Myocyte (in vitro differentiated cells): ENCODE data around the gene SCGN. TPM values are rescaled to one million over a fixed set of nuclear protein-coding genes. Genes with fewer than 3 reads are reported as not detected.
A peak's percentile ranks its signal among the peaks of the same experiment; 100 is the strongest.

Source experiments
- DNase-seq: peaks from one replicate; pipeline ENCODE4 v3.0.0-alpha.2; 2012; ENCODE audit warnings: low read depth
- total RNA-seq: library from RNA; depleted of rRNA; stranded (reverse); fragments of >200 nt; gene quantifications from 2 replicates; pipeline ENCODE4 v1.2.3, GENCODE V29; 2014

SCGN gene
- total RNA-seq, 1 donor from 2014 or later = 0.08 TPM

- DNase-seq = no peak
Observed at GRCh38 chr6:25640446-25640845, 11.6 kb upstream of the SCGN start.

DNA sequence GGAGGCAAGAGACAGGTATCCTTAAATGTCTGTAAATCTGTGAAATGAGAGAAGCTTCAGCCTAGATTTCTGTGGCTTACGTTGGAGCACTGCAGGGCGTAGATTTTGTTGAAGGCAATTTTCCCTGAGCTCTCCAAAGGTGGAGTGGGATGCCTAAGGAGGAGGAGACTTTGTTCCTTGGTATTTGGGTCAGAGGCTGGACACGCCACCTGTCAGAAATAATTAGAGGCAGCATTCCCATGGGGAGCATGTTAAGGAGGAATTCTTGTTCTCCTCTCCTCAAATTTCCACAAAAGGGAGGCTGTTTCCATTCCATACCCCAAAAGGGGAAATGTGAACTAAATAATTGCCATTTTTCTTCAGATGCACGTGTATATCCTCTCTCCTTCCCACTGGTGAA is 11.1 kb upstream of the SCGN start:
- DNase-seq = no peak

DNA sequence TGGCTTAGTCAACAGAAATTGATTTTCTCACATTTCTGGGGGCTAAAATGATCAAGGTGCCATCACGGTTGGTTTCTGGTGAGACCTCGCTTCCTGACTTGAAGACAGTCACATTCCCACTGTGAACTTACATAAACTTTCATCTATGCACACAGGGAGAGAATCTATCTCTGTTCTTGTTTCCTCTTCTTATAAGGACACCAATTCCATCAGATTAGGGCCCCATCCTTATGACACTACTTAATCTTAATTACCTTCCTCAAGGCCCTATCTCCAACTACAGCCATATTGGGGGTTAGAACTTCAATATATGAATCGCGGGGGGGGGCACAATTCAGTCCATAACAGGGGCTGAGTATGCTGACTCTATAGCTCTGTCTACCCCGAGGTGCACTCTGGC is 10.6 kb upstream of the SCGN start:
- no peak for DNase-seq

- DNase-seq = no peak
Observed at GRCh38 chr6:25641940-25642666, 9.9 kb upstream of the SCGN start.

GRCh38 chr6:25642667-25643328 is 9.2 kb upstream of the SCGN start:
- no peak for DNase-seq

- no peak for DNase-seq
Observed at GRCh38 chr6:25645916-25646315, 6.1 kb upstream of the SCGN start.

DNA sequence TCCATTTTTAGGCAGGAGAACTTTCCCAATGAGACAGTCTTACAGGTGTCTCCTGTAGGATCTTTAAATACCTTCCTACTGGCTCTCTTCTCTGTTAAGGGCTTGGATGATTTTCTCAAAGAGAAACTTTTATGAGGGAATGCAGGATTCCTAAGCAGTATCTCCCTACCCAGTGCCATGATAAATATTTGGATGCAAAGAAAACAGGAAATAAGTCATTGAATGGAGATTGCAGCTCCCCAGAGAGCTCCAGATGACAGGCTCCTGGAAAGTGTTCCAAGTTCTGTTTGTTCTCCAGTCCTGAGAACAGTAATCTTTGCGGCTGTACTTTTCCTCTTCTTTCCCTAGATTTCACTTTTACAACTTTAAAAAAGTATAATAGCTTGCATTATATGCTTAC is 2.4 kb upstream of the SCGN start:
- no peak for DNase-seq

- no peak for DNase-seq
Observed at GRCh38 chr6:25655723-25656122, 3.7 kb downstream of the SCGN start.

DNA sequence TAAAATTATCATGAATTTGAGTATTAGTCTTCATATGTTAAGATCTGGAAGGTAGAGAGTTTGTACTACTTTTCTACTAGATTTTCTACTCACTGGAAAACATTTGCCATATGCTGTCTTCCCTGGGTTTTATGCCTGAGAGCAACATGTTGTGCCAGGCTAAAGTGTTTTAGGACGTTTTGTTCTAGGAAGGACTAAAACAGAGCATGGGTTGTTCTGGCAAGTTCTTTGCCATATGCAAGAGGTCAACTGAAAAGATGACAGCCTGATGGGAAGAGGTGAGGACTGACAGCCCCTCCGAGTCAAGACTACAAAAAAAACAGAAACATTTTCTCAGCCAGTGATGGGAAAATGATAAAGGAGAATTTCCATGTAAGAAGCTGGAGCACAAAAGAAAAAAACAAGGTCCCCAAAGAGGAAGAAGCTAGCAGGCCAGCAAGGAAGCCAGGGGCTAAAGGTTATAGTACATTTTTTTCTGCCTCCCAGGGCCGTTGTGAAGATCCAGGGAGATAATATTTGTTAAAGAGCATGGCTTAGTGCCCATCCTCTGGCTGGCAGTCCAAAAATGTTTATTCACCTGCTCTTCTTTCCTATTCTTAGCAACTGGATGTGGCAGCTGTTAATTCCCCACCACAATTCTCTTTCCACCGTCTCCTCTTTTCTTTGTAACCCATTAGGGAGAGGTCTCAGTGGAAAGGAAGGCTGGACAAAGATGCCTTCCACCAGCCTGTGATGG is 7.8 kb downstream of the SCGN start:
- DNase-seq = peak; percentile 84

- peak; percentile 83 for DNase-seq
Observed at GRCh38 chr6:25660512-25660911, 8.5 kb downstream of the SCGN start.

- DNase-seq = no peak
Observed at GRCh38 chr6:25661129-25661779, 9.2 kb downstream of the SCGN start.

DNA sequence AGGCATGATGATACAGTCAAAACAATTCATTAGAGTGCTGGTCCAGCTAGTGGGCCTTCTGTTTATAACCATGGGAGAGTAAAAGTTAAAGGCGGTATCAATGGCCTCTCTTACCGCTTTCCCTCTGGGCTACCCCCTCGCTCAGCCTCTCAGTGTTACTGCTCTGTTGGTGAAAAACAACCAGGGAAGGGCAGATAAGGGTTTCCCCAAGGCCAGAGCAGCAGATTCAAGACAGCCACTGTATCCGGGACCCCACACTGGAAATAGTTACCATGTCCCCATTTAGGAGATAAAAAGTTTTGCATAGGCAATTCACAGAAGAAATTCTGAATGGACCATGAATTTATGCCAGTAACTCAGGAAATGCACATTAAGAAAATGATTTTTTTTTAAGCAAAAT is 13.4 kb downstream of the SCGN start:
- no peak for DNase-seq

DNA sequence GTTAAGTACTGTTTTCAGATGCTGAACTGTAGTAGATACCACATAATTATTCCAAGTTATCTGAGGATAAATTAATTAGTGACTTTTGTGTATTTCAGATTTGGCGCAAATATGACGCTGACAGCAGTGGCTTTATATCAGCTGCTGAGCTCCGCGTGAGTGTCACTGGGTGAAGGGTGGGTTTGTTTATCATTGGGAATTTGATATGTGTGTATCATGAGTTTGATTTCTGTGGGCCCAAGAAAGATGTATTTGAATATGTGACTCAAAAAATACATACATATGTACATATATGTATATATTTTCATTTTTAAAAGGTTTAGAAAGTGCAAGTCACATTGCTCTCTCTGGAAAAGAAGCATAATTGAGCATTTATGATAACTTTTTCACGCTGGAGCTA is 17.4 kb downstream of the SCGN start:
- no peak for DNase-seq

DNA sequence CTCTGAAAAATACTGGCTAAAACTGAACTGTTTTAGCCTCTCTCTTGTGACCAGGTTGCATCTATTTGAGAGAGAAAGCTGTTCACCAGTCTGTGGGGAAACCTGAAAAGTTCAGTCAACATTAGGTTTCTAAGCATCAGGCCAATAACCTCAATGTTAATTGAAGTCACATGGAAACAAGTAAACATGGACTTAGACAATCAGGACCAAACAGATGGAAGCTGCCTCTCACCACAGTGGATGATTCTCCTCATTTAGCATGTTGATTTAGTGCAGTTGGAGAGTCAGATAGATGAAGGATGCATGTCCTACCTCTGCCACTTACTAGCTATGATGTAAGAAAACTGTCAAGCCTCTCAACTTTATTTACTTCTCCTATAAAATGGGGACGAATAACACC is 18.2 kb downstream of the SCGN start:
- no peak for DNase-seq

GRCh38 chr6:25670793-25671513 is 18.9 kb downstream of the SCGN start:
- DNase-seq = peak; percentile 6

DNA sequence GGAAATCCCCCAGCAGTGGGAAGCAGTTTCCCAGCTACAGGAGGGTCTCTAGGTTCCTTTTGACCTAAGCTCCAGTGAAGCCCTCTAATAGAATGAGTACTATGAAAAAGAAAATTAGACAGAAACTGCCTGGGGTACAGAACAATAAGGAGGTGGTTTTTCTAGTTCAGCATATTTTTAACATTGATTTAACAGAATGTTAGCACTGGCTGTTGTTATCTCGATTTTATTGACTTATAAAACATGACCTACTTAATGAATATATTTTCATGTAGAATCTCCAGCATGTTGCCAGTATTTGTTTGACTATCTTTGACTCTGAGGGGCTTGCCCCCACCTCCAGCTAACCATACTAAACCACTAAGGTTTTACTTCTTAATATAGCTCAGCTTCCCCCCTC is 19.6 kb downstream of the SCGN start:
- DNase-seq = no peak

- DNase-seq = no peak
Observed at GRCh38 chr6:25675167-25675566, 23.2 kb downstream of the SCGN start.

DNA sequence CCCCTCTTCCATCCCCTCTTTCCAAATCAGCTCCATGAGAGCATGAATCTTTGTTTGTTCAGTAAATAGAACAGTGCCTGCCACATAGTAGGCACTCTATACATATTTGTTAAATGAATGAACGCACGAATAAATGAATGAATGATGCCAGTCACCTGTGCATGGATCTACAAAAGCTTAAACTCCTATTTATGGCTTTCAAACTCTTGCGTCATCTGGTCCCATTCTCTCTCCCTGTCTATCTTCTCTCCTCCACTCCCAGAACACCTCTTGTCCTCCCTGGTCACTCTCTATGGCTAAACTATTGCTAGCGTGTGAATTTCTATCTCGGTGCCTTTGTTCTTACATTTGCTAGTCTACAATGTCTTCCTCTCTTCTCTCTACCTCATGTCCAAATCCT is 24.8 kb downstream of the SCGN start:
- no peak for DNase-seq

- no peak for DNase-seq
Observed at GRCh38 chr6:25681848-25682247, 29.8 kb downstream of the SCGN start.

- DNase-seq = no peak
Observed at GRCh38 chr6:25682324-25682723, 30.3 kb downstream of the SCGN start.

DNA sequence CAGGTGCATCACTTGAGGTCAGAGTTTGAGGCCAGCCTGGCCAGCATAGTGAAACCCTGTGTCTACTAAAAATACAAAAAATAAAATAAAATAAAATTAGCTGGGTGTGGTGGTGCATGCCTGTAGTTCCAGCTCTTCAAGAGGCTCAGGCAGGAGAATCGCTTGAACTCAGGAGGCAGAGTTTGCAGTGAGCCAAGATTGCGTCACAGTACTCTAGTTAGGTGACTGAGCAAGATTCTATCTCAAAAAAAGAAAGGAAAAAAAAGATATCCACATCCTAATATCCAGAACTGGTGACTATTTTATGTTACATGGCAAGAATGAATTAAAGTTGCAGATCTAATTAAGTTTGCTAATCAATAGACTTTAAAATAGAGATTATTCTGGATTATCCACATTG is 32.5 kb downstream of the SCGN start:
- DNase-seq = no peak
